Measurements from ENCODE around the gene MBD4.

Gene MBD4

GRCh38 chr3:129442947-129443346, 3.2 kb upstream of the MBD4 start:
- TF ChIP-seq NFIC (IDR thresholded peaks at IDR 0.05): no peak
- no peak for TF ChIP-seq TEAD4 (IDR thresholded peaks at IDR 0.05)
- no peak for TF ChIP-seq RAD21 (IDR thresholded peaks at IDR 0.05; ENCODE audit: low read depth)
- no peak for TF ChIP-seq CREB1 (IDR thresholded peaks at IDR 0.05; ENCODE audit: low read depth)
- no peak for TF ChIP-seq MAX (IDR thresholded peaks at IDR 0.05)
- TF ChIP-seq ZBTB7A (IDR thresholded peaks at IDR 0.05; ENCODE audit: low read depth): no peak
- TF ChIP-seq CEBPB (IDR thresholded peaks at IDR 0.05): no peak
- no peak for TF ChIP-seq EP300 (IDR thresholded peaks at IDR 0.05; ENCODE audit: borderline replicate concordance)
- TF ChIP-seq EGR1 (IDR thresholded peaks at IDR 0.05): no peak
- no peak for TF ChIP-seq YY1 (IDR thresholded peaks at IDR 0.05; ENCODE audit: low read depth)
- TF ChIP-seq TAF1 (IDR thresholded peaks at IDR 0.05; ENCODE audit: low read depth): no peak
- no peak for TF ChIP-seq FOXM1 (IDR thresholded peaks at IDR 0.05; ENCODE audit: borderline replicate concordance, low read depth)
- TF ChIP-seq TCF12 (IDR thresholded peaks at IDR 0.05; ENCODE audit: low read depth): no peak
- no peak for TF ChIP-seq USF1 (IDR thresholded peaks at IDR 0.05)
- TF ChIP-seq REST (IDR thresholded peaks at IDR 0.05; ENCODE audit: low read depth): no peak

- no peak for TF ChIP-seq USF1 (IDR thresholded peaks at IDR 0.05)
- no peak for TF ChIP-seq NFIC (IDR thresholded peaks at IDR 0.05)
- no peak for TF ChIP-seq CEBPB (IDR thresholded peaks at IDR 0.05)
- no peak for TF ChIP-seq ZBTB7A (IDR thresholded peaks at IDR 0.05; ENCODE audit: low read depth)
- no peak for TF ChIP-seq TAF1 (IDR thresholded peaks at IDR 0.05; ENCODE audit: low read depth)
- TF ChIP-seq EGR1 (IDR thresholded peaks at IDR 0.05): no peak
Measured at GRCh38 chr3:129442486-129442885, 2.7 kb upstream of the MBD4 start.

- no peak for TF ChIP-seq MAX (IDR thresholded peaks at IDR 0.05)
- TF ChIP-seq TCF12 (IDR thresholded peaks at IDR 0.05; ENCODE audit: low read depth): no peak
- TF ChIP-seq CEBPB (IDR thresholded peaks at IDR 0.05): no peak
- no peak for TF ChIP-seq REST (IDR thresholded peaks at IDR 0.05; ENCODE audit: low read depth)
- no peak for TF ChIP-seq TAF1 (IDR thresholded peaks at IDR 0.05; ENCODE audit: low read depth)
- no peak for TF ChIP-seq EP300 (IDR thresholded peaks at IDR 0.05; ENCODE audit: borderline replicate concordance)
- TF ChIP-seq EGR1 (IDR thresholded peaks at IDR 0.05): no peak
- no peak for TF ChIP-seq NFIC (IDR thresholded peaks at IDR 0.05)
- TF ChIP-seq FOXM1 (IDR thresholded peaks at IDR 0.05; ENCODE audit: borderline replicate concordance, low read depth): no peak
- TF ChIP-seq ZBTB7A (IDR thresholded peaks at IDR 0.05; ENCODE audit: low read depth): no peak
- no peak for TF ChIP-seq CREB1 (IDR thresholded peaks at IDR 0.05; ENCODE audit: low read depth)
- no peak for TF ChIP-seq TEAD4 (IDR thresholded peaks at IDR 0.05)
Measured at GRCh38 chr3:129441782-129442181, 2.0 kb upstream of the MBD4 start.

- TF ChIP-seq EP300 (IDR thresholded peaks at IDR 0.05; ENCODE audit: borderline replicate concordance) (no peak), ZBTB7A (IDR thresholded peaks at IDR 0.05; ENCODE audit: low read depth) (no peak), CREB1 (IDR thresholded peaks at IDR 0.05; ENCODE audit: low read depth) (no peak), CEBPB (IDR thresholded peaks at IDR 0.05) (no peak), YY1 (IDR thresholded peaks at IDR 0.05; ENCODE audit: low read depth) (no peak), TAF1 (IDR thresholded peaks at IDR 0.05; ENCODE audit: low read depth) (no peak), REST (IDR thresholded peaks at IDR 0.05; ENCODE audit: low read depth) (no peak), MAX (IDR thresholded peaks at IDR 0.05) (no peak), EGR1 (IDR thresholded peaks at IDR 0.05) (no peak), NFIC (IDR thresholded peaks at IDR 0.05) (no peak), TEAD4 (IDR thresholded peaks at IDR 0.05) (no peak), TCF12 (IDR thresholded peaks at IDR 0.05; ENCODE audit: low read depth) (no peak), FOXM1 (IDR thresholded peaks at IDR 0.05; ENCODE audit: borderline replicate concordance, low read depth) (no peak), RAD21 (IDR thresholded peaks at IDR 0.05; ENCODE audit: low read depth) (no peak), USF1 (IDR thresholded peaks at IDR 0.05) (no peak)
Measured at GRCh38 chr3:129441215-129441614, 1.5 kb upstream of the MBD4 start.
